Measurements from ENCODE around the gene DGKD. TPM values are rescaled to one million over a fixed set of nuclear protein-coding genes. Genes with fewer than 3 reads are reported as not detected.

The DGKD gene
- total and polyA plus RNA-seq, 10 of the 15 experiments (the other 5 are each of a cell fraction or from before 2014, with no cell fraction given), result 2.7 to 81.9 (median 27.0) TPM

GRCh38 chr2:233447506-233448219, 93.4 kb downstream of the DGKD start (continued):
- TF ChIP-seq MTA2 (IDR thresholded peaks at IDR 0.05; ENCODE audit: low read depth) (no peak), SPI1 (IDR thresholded peaks at IDR 0.05; ENCODE audit: borderline replicate concordance, insufficient read depth, low read depth, low read length) (no peak), NR2C1 (IDR thresholded peaks at IDR 0.05) (no peak), YY1 (IDR thresholded peaks at IDR 0.05; ENCODE audit: low read depth, low read length) (no peak)
- TF ChIP-seq, protein P1, sequence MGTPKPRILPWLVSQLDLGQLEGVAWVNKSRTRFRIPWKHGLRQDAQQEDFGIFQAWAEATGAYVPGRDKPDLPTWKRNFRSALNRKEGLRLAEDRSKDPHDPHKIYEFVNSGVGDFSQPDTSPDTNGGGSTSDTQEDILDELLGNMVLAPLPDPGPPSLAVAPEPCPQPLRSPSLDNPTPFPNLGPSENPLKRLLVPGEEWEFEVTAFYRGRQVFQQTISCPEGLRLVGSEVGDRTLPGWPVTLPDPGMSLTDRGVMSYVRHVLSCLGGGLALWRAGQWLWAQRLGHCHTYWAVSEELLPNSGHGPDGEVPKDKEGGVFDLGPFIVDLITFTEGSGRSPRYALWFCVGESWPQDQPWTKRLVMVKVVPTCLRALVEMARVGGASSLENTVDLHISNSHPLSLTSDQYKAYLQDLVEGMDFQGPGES (IDR thresholded peaks at IDR 0.05), result no peak

DNA sequence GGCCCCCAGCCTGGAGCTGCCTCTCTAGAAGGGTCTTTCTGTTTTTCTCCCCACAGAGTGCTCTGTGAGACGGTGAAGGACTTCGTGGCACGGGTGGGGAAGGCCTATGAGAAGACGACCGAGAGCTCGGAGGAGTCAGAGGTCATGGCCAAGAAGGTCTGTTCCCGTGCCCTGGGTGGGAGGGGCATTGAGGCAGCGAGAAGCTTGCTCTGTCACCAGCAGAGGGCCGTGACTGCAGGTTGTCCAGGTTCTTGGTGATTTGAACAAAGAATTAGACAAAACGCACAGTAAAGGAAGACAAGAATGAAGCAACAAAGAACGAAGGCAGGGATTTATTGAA, 93.9 kb downstream of the DGKD start:
- FAIRE-seq, result no peak
- no peak for ATAC-seq
- no peak overlapping the region for H3K4me2 ChIP-seq (ENCODE audit: control insufficient read depth, insufficient read depth)
- no peaks in the 10 kb centered on the region for H3K9me3 ChIP-seq (replicated peaks; ENCODE audit: control insufficient read depth, insufficient read depth, low read length)
- SMC1A ChIA-PET (ENCODE audit: uncharacterized antibody, unreplicated experiment), result interaction anchor here (1.4 kb wide), 1 partner anchor 41 kb away, joined by 3 read pairs; no protein-coding TSS in a partner anchor
- intact Hi-C loops (cut with micrococcal nuclease; ENCODE audit: unreplicated experiment), result loop anchor here (10.0 kb wide), 1 partner anchor 133 kb away; no protein-coding TSS in a partner anchor
- 0 out of 6 replicates have a peak, but pooled peaks have one; percentile 8 to 13 (median 12) for TF ChIP-seq CTCF (IDR thresholded peaks at IDR 0.05 in 2 of 3, conservative IDR thresholded peaks at IDR 0.05 in 1 of 3; ENCODE audit: control insufficient read depth in 2 of 3, extremely low read depth in 1 of 3, insufficient read depth in 1 of 3, low read depth in 3 of 3, low read length in 3 of 3)
- no peak for TF ChIP-seq HDGF (IDR thresholded peaks at IDR 0.05)
- in situ Hi-C loops (cut with MboI), result loop anchor here (5.0 kb wide), 1 partner anchor 41 kb away; no protein-coding TSS in a partner anchor
- no peaks in the 10 kb centered on the region for H3K79me2 ChIP-seq (ENCODE audit: control insufficient read depth, insufficient read depth, low read length)
- WGBS (ENCODE audit: insufficient coverage, insufficient replicate concordance, low lambda C conversion rate, missing lambda C conversion rate), result 86% methylated on average over 11 of the region's 11 CpGs
- H2AFZ ChIP-seq (ENCODE audit: control insufficient read depth, low read depth, low read length), result no peak overlapping the region
- H3K27ac ChIP-seq (ENCODE audit: control insufficient read depth, insufficient read depth), result no peak overlapping the region
- peaks cover 34 to 43% of the 10 kb centered on the region in 2 experiments for H3K36me3 ChIP-seq (ENCODE audit: control insufficient read depth in 2 of 2, insufficient read depth in 2 of 2, low read length in 1 of 2)
- H3K4me1 ChIP-seq (ENCODE audit: control insufficient read depth, insufficient read depth, low read length), result no peaks in the 10 kb centered on the region
- H3K4me3 ChIP-seq, result no peak overlapping the region
- no peak for DNase-seq (ENCODE audit: low read depth, low spot score)
- RAD21 ChIA-PET (ENCODE audit: unreplicated experiment), result no interaction called here
- no peak overlapping the region for H3K9ac ChIP-seq (ENCODE audit: control insufficient read depth, insufficient read depth, low read length)
- POLR2A ChIA-PET, result no interaction called here
- no peaks in the 10 kb centered on the region for H3K27me3 ChIP-seq (replicated peaks in 1 of 2; ENCODE audit: control insufficient read depth in 2 of 2, insufficient read depth in 2 of 2, low read length in 1 of 2)
- CTCF ChIA-PET, result interaction anchor here (1.0 to 8.4 kb wide), 2 partner anchors 43 to 150 kb away, joined by 3 to 215 read pairs; no protein-coding TSS in a partner anchor
- no TSS peak for BruUV-seq (replicated peaks)
- H4K20me1 ChIP-seq (ENCODE audit: control insufficient read depth, insufficient read depth), result no peaks in the 10 kb centered on the region
